ENCODE data around the gene MAMDC2.
"Not testable (repeated sequence)": the region's sequence is repeated elsewhere in the genome, so short reads cannot be mapped to it uniquely, and the experiment has no call there.

MAMDC2 gene

GRCh38 chr9:70160686-70161600, 117.3 kb downstream of the MAMDC2 start:
- no peaks in the 10 kb centered on the region for H3K36me3 Mint-ChIP-seq
- H3K27me3 Mint-ChIP-seq = no peaks in the 10 kb centered on the region
- H3K27ac Mint-ChIP-seq = no peak overlapping the region
- no peaks in the 10 kb centered on the region for H3K4me1 Mint-ChIP-seq
- no peak overlapping the region for H3K4me3 Mint-ChIP-seq
- DNase-seq = no peak
- H3K9me3 Mint-ChIP-seq = no peaks in the 10 kb centered on the region
- CTCF ChIA-PET = interaction anchor here (1.0 kb wide), 1 partner anchor 50 kb away, joined by 3 read pairs; no protein-coding TSS in a partner anchor

- CTCF ChIA-PET = no interaction called here
Observed at GRCh38 chr9:70165006-70165602, 121.5 kb downstream of the MAMDC2 start.

DNA sequence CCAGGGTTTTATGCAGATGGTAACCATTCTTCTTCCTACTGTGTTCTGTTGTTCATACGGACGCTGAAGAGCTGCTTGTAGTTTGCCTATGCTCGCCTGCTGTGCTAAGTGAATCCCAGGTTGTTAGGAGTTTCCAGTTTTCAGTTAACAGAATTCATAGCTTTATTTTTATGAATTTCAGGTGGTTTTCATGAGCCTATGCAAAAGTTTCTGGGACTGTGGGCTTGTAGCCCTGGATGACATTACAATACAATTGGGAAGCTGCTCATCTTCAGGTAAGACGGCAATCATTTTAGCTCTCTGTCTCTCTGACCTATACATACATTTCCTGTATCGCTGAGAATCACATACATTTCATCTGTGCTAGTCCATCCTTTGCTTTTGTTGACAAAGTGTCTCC, 124.9 kb downstream of the MAMDC2 start:
- Mint-ChIP-seq H3K9me3 (no peaks in the 10 kb centered on the region), H3K27ac (no peak overlapping the region), H3K4me1 (no peaks in the 10 kb centered on the region), H3K4me3 (no peak overlapping the region), H3K27me3 (no peaks in the 10 kb centered on the region), H3K36me3 (no peaks in the 10 kb centered on the region)
- CTCF ChIA-PET = no interaction called here
- no peak for DNase-seq

More at GRCh38 chr9:70165006-70165602, 121.5 kb downstream of the MAMDC2 start:
- no peaks in the 10 kb centered on the region for H3K36me3 Mint-ChIP-seq
- H3K9me3 Mint-ChIP-seq = no peaks in the 10 kb centered on the region
- no peaks in the 10 kb centered on the region for H3K4me1 Mint-ChIP-seq
- no peaks in the 10 kb centered on the region for H3K27me3 Mint-ChIP-seq
- H3K4me3 Mint-ChIP-seq = no peak overlapping the region
- H3K27ac Mint-ChIP-seq = no peak overlapping the region
- no peak for DNase-seq

DNA sequence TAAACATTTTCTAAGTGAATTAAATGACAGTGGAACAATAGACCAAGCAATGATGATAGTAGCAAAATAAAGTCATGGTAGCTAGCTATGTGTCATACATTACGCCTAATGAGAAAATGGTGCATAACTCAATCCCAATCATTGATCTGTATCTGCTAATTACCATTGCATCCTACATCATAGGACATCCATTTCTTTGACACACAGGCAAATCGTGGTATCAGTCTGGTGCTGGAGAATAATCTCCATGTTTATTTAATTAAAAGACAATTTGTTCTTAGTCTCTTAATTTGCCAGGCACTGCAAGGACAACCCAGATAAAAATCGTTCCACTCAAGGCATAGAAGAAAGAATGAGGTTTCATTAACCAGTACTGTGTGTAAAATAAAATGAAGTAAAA, 125.6 kb downstream of the MAMDC2 start:
- no peak for DNase-seq
- H3K27me3 Mint-ChIP-seq = no peaks in the 10 kb centered on the region
- no peak overlapping the region for H3K4me3 Mint-ChIP-seq
- CTCF ChIA-PET = no interaction called here
- H3K27ac Mint-ChIP-seq = no peak overlapping the region
- no peaks in the 10 kb centered on the region for H3K4me1 Mint-ChIP-seq
- no peaks in the 10 kb centered on the region for H3K36me3 Mint-ChIP-seq
- H3K9me3 Mint-ChIP-seq = no peaks in the 10 kb centered on the region

DNA sequence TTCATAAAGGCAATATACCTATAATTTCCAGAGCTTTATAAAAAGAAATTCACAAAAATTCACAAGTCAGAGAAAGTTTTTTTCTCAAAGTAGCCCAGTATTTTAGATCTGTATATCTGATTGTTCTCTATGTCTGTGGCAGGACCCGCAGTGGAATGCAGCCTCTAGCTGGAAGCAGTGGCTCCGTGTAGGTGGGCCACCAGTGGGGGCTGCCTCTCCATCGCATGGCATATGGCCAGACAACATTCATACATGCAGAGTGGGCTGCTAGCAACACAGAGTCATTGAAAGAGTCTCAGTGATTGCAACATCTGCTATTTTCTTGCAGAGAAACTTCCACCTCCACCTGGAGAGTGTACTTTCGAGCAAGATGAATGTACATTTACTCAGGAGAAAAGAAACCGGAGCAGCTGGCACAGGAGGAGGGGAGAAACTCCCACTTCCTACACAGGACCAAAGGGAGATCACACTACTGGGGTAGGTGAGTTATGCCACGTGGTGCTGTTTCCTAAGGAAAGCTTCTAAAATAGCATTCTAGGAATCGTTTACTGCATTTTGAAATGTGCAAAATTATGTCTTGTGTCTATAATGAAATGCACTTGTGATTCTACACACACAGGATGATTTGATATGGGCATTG, 126.6 kb downstream of the MAMDC2 start:
- no peak for DNase-seq
- H3K27me3 Mint-ChIP-seq = no peaks in the 10 kb centered on the region
- no peaks in the 10 kb centered on the region for H3K4me1 Mint-ChIP-seq
- no peak overlapping the region for H3K27ac Mint-ChIP-seq
- CTCF ChIA-PET = no interaction called here
- no peak overlapping the region for H3K4me3 Mint-ChIP-seq
- no peaks in the 10 kb centered on the region for H3K36me3 Mint-ChIP-seq
- H3K9me3 Mint-ChIP-seq = no peaks in the 10 kb centered on the region

DNA sequence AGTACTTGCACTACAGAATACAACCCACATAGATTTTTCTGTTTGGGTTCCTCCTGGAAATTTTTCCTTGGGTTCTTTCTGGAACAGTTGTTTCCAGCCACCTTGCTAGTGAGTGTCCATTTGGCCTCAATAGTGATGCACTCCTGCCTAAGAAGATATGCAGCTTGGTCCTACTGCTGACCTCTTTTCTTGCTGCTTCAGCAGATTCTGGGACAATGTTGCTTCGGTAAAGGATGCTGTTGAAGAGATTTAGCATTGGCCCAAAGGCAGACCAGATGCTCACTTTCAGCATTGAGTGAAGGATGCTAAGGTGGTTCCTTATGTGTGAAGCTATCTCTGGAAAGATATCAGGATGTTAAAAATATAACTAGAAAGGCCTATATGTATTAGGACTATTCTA, 128.9 kb downstream of the MAMDC2 start:
- CTCF ChIA-PET = no interaction called here
- no peaks in the 10 kb centered on the region for H3K4me1 Mint-ChIP-seq
- no peak for DNase-seq

DNA sequence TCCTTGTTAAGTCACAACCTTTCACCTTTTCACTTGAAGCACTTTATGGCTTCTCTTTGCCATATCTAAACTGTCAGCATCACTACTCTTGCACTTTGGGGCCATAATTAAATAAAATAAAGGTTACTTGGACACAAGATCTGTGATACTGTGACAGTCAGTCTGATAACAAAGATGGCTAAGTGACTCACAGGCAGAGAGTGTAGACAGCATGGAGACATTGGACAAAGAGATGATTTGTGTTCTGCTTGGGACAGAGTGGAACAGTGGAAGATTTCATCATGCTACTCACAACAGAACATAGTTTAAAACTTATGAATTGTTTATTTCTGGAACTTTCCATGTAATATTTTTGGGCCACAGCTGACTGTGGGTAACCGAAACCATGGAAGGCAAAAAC, 133.5 kb downstream of the MAMDC2 start:
- H3K27me3 Mint-ChIP-seq = no peaks in the 10 kb centered on the region
- H3K36me3 Mint-ChIP-seq = no peaks in the 10 kb centered on the region

More for the DNA sequence above, 128.9 kb downstream of the MAMDC2 start:
- Mint-ChIP-seq H3K4me3 (no peak overlapping the region), H3K36me3 (no peaks in the 10 kb centered on the region), H3K27me3 (no peaks in the 10 kb centered on the region), H3K9me3 (no peaks in the 10 kb centered on the region), H3K27ac (no peak overlapping the region)

DNA sequence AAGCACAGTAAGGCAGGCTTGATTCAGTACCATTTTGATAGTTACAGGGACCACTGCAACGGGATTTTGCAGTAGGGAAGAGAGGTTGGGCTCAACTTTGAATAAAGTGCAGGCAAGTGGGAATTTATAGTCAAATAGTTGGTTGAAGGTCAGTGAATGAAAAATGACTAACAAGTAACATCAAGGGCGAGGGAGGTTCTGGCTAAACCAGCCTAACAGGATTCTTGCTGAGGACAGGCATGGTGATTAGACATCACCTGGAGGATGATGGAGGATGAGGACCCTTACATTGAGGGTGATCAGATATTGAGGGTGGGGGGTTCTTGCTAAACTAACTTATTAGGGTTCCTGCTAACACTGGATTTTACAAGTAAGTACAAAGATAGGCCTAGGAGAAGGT, 149.1 kb downstream of the MAMDC2 start:
- H3K27me3 Mint-ChIP-seq = peaks cover 3% of the 10 kb centered on the region
- H3K9me3 Mint-ChIP-seq = no peaks in the 10 kb centered on the region
- no peaks in the 10 kb centered on the region for H3K4me1 Mint-ChIP-seq
- CTCF ChIA-PET = no interaction called here
- H3K27ac Mint-ChIP-seq = no peak overlapping the region
- H3K36me3 Mint-ChIP-seq = no peaks in the 10 kb centered on the region
- DNase-seq = no peak
- no peak overlapping the region for H3K4me3 Mint-ChIP-seq

More for the DNA sequence above, 133.5 kb downstream of the MAMDC2 start:
- no peak overlapping the region for H3K4me3 Mint-ChIP-seq
- no peaks in the 10 kb centered on the region for H3K4me1 Mint-ChIP-seq
- CTCF ChIA-PET = no interaction called here
- no peak for DNase-seq
- no peaks in the 10 kb centered on the region for H3K9me3 Mint-ChIP-seq
- no peak overlapping the region for H3K27ac Mint-ChIP-seq

GRCh38 chr9:70195456-70195855, 151.8 kb downstream of the MAMDC2 start:
- Mint-ChIP-seq H3K4me1 (no peaks in the 10 kb centered on the region), H3K27me3 (peaks cover 3% of the 10 kb centered on the region)
- DNase-seq = no peak

DNA sequence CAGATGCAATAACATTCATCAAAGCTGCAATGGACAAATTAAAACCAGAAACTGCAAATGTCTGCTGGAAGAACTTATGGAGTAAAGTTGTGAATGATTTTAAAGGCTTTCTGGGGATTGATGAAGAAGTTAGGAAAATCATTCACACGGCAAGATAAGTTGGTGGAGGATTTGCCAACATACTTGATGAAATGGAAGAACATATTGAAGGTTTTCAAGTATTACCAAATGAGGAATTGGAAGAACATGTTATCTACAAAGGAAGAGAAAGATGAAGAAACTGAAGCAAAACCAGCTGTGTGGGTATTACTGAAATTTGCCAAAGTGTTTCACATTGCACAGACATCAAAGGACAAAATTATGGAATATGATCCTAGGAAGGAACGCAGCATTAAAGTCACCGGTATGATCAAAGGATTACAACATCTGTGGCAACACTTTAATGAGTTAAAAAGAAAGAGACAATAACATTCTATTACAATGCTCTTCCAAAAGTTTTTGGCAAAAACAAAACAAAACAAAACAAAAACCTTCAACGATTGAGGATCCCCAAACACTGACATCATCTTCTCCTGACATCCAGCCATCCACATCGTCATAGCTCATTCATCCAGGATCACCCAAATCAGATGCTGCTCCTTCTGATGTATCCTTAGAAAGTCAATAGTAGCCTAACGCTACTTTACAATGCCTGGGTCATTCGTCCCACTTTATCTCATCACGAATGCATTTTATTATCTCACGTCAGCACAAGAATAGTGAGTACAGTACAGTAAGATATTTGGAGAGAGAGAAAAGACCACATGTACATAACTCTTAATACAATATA, 153.8 kb downstream of the MAMDC2 start:
- H3K36me3 Mint-ChIP-seq = no peaks in the 10 kb centered on the region
- H3K4me1 Mint-ChIP-seq = no peaks in the 10 kb centered on the region
- DNase-seq = no peak
- H3K4me3 Mint-ChIP-seq = no peak overlapping the region
- CTCF ChIA-PET = no interaction called here
- H3K27me3 Mint-ChIP-seq = no peaks in the 10 kb centered on the region
- H3K9me3 Mint-ChIP-seq = no peaks in the 10 kb centered on the region
- no peak overlapping the region for H3K27ac Mint-ChIP-seq

More at GRCh38 chr9:70195456-70195855, 151.8 kb downstream of the MAMDC2 start:
- H3K9me3 Mint-ChIP-seq = no peaks in the 10 kb centered on the region
- H3K27ac Mint-ChIP-seq = no peak overlapping the region
- H3K4me3 Mint-ChIP-seq = no peak overlapping the region
- CTCF ChIA-PET = no interaction called here
- no peaks in the 10 kb centered on the region for H3K36me3 Mint-ChIP-seq

GRCh38 chr9:70204743-70205142, 161.1 kb downstream of the MAMDC2 start:
- peaks cover 14% of the 10 kb centered on the region for H3K9me3 Mint-ChIP-seq
- H3K4me3 Mint-ChIP-seq, DNase-seq, H3K27ac Mint-ChIP-seq, H3K36me3 Mint-ChIP-seq, H3K27me3 Mint-ChIP-seq, CTCF ChIA-PET, H3K4me1 Mint-ChIP-seq: not testable (repeated sequence)

DNA sequence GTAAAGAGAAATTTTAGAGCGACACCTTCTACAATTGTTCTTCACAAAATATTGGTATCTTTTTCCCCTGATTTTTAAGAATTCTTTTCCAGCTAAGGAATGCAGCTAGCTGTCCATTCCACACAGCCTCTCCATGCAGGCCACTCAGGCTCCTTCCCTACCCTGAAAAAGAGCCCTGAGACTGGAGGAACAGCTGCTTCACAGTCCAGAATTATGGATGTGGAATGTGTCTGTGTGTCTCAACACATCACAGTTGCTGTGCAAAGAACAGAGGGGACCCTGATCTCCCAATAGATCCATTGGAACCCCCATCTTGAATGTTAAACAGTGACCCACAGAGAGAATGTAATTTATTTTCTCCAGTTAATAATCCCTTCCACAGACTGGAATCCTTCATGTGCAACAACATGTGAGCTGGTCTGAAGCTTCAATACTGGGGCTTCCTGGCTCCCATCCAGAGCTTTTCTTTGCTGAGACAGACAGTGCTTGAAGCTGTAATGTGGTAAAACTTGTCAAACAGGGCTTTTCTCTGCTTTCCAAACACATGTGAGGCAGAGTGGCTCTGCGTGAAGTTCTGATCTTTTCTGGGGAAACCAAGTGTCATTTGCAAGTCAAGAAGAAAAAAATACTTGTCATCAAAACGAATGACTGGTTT, 161.8 kb downstream of the MAMDC2 start:
- DNase-seq = no peak
- Mint-ChIP-seq H3K9me3 (peaks cover 18% of the 10 kb centered on the region), H3K27ac (no peak overlapping the region), H3K4me1 (no peaks in the 10 kb centered on the region), H3K4me3 (no peak overlapping the region), H3K27me3 (no peaks in the 10 kb centered on the region), H3K36me3 (no peaks in the 10 kb centered on the region)
- CTCF ChIA-PET = no interaction called here

DNA sequence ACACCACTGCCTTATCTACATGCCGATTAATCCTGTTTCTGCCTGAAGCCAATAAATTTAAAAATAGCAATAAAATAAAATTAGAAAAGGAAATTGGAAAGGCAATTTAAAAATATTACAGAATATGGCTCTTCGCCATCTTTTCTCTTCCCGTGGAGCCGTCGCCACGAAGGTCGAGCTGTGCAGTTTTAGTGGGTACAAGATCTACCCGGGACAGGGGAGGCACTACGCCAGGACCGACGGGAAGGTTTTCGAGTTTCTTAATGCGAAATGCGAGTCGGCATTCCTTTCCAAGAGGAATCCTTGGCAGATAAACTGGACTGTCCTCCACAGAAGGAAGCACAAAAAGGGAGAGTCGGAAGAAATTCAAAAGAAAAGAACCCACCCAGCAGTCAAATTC, 173.4 kb downstream of the MAMDC2 start:
- H3K4me1 Mint-ChIP-seq = no peaks in the 10 kb centered on the region
- H3K9me3 Mint-ChIP-seq = peaks cover 9% of the 10 kb centered on the region
- DNase-seq = no peak
- no peaks in the 10 kb centered on the region for H3K27me3 Mint-ChIP-seq
- no peak overlapping the region for H3K4me3 Mint-ChIP-seq
- H3K27ac Mint-ChIP-seq = no peak overlapping the region
- CTCF ChIA-PET = no interaction called here
- no peaks in the 10 kb centered on the region for H3K36me3 Mint-ChIP-seq

DNA sequence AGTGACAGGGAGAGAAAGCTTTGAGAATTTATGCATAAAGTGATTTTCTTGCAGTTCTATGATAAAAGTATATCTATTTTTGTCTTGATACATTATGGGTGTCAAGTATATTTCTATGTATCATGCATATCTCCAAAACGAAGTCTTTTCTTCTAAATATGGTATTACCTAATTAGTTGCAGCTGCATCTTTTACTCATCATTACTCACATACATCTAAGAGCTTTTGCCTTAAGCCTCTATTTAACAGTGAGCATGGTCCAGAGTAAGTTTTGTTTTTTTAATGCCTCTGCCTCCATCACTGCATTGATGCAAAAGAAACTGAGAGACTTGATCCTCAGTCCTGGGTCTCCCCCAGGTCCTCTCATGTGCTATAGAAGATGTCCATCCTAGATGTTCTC, 175.1 kb downstream of the MAMDC2 start:
- no peak for DNase-seq
- H3K9me3 Mint-ChIP-seq = peaks cover 1% of the 10 kb centered on the region
- H3K27ac Mint-ChIP-seq = no peak overlapping the region
- CTCF ChIA-PET = no interaction called here
- no peaks in the 10 kb centered on the region for H3K27me3 Mint-ChIP-seq
- no peaks in the 10 kb centered on the region for H3K36me3 Mint-ChIP-seq
- H3K4me3 Mint-ChIP-seq = no peak overlapping the region
- H3K4me1 Mint-ChIP-seq = no peaks in the 10 kb centered on the region

Data from activated naive CD4-positive, alpha-beta T cell treated with anti-CD3 and anti-CD28 coated beads, Interleukin-2, amount 10 ng/mL, durations not matched to agents 7 days and 5 days (primary cell).